Keratinocyte (primary cell): ENCODE measurements around the gene IFITM10.

Experiments
- CTCF ChIP-seq, 3 experiments: IDR thresholded peaks in 1 of 3; conservative IDR thresholded peaks in 1 of 3; optimal IDR thresholded peaks in 1 of 3; 2 replicates in 2 of 3; 3 replicates in 1 of 3; pipeline versions ENCODE3 to v1.5.1; 2011; ENCODE audit warnings: low read length in 3 of 3, mild to moderate bottlenecking in 3 of 3, moderate library complexity in 2 of 3, control low read depth in 1 of 3, inconsistent platforms in 1 of 3; ENCODE audit not compliant: insufficient read depth in 2 of 3; ENCODE audit errors: extremely low read depth in 1 of 3
- EZH2 ChIP-seq: IDR thresholded peaks from one replicate; pipeline ENCODE4 v1.6.1; 2012; ENCODE audit warnings: inconsistent platforms, mild to moderate bottlenecking, low read length, moderate library complexity

- TF ChIP-seq CTCF (optimal IDR thresholded peaks at IDR 0.05 in 1 of 3, IDR thresholded peaks at IDR 0.05 in 1 of 3, conservative IDR thresholded peaks at IDR 0.05 in 1 of 3; ENCODE audit: extremely low read depth in 1 of 3, insufficient read depth in 2 of 3, low read length in 3 of 3) (no peak), EZH2 (no peak)
Measured at GRCh38 chr11:1694846-1695547, 55.4 kb downstream of the IFITM10 start.
